Measurements from ENCODE around the gene CCDC61.

Gene CCDC61

GRCh38 chr19:45994998-45995714 is at the start of gene CCDC61:
Gene CCDC61, plus strand, starts transcription at chr19:45995467. Its CDS starts 7,552 bp downstream, at chr19:46003019.
- peak; percentile 93 to 95 (median 94) for DNase-seq (ENCODE audit: low read depth in 3 of 3)

GRCh38 chr19:45947926-45948325 is 47.3 kb upstream of the CCDC61 start:
- DNase-seq (ENCODE audit: low read depth in 3 of 3): no peak

- DNase-seq (ENCODE audit: low read depth in 3 of 3): no peak
These were observed 43.0 kb upstream of the CCDC61 start for GRCh38 chr19:45952341-45952685.

GRCh38 chr19:45952686-45953505 is 42.4 kb upstream of the CCDC61 start:
- peak in 2 of 3 donors; percentile 11 to 20 for DNase-seq (ENCODE audit: low read depth in 3 of 3)

- DNase-seq (ENCODE audit: low read depth in 3 of 3): no peak
These were observed 41.6 kb upstream of the CCDC61 start for GRCh38 chr19:45953676-45954075.

GRCh38 chr19:45954156-45954555 is 41.1 kb upstream of the CCDC61 start:
- no peak for DNase-seq (ENCODE audit: low read depth in 3 of 3)

- no peak for DNase-seq (ENCODE audit: low read depth in 3 of 3)
These were observed 39.2 kb upstream of the CCDC61 start for GRCh38 chr19:45955905-45956608.

- no peak for DNase-seq (ENCODE audit: low read depth in 3 of 3)
These were observed 36.9 kb upstream of the CCDC61 start for GRCh38 chr19:45958320-45958719.

- DNase-seq (ENCODE audit: low read depth in 3 of 3): no peak
These were observed 36.3 kb upstream of the CCDC61 start for GRCh38 chr19:45958769-45959516.

GRCh38 chr19:45959517-45960025 is 35.7 kb upstream of the CCDC61 start:
- no peak for DNase-seq (ENCODE audit: low read depth in 3 of 3)

- no peak for DNase-seq (ENCODE audit: low read depth in 3 of 3)
These were observed 34.6 kb upstream of the CCDC61 start for GRCh38 chr19:45960595-45961235.

GRCh38 chr19:45962021-45962420 is 33.2 kb upstream of the CCDC61 start:
- no peak for DNase-seq (ENCODE audit: low read depth in 3 of 3)

GRCh38 chr19:45967246-45967645 is 28.0 kb upstream of the CCDC61 start:
- DNase-seq (ENCODE audit: low read depth in 3 of 3): no peak

- DNase-seq (ENCODE audit: low read depth in 3 of 3): no peak
These were observed 26.6 kb upstream of the CCDC61 start for GRCh38 chr19:45968626-45969025.

GRCh38 chr19:45969676-45970075 is 25.6 kb upstream of the CCDC61 start:
- no peak for DNase-seq (ENCODE audit: low read depth in 3 of 3)

GRCh38 chr19:45971260-45971902 is 23.9 kb upstream of the CCDC61 start:
- no peak for DNase-seq (ENCODE audit: low read depth in 3 of 3)

- DNase-seq (ENCODE audit: low read depth in 3 of 3): no peak
These were observed 23.0 kb upstream of the CCDC61 start for GRCh38 chr19:45972081-45972946.

GRCh38 chr19:45972947-45973540 is 22.2 kb upstream of the CCDC61 start:
- no peak for DNase-seq (ENCODE audit: low read depth in 3 of 3)
